ENCODE measurements around the gene CCDC134. TPM values are rescaled to one million over a fixed set of nuclear protein-coding genes. Genes with fewer than 3 reads are reported as not detected.

Gene CCDC134
- total RNA-seq, 1 donor from 2014 or later: 24.2 TPM

- H3K4me3 Mint-ChIP-seq (ENCODE audit: low read depth): no peak overlapping the region
- DNase-seq (ENCODE audit: low spot score, unreplicated experiment): no peak
- TF ChIP-seq CTCF (IDR thresholded peaks at IDR 0.05; ENCODE audit: unreplicated experiment): no peak
- H3K27ac Mint-ChIP-seq: no peak overlapping the region
- H3K4me1 Mint-ChIP-seq (ENCODE audit: low read depth): no peaks in the 10 kb centered on the region
- H3K9me3 Mint-ChIP-seq (ENCODE audit: low read depth): no peaks in the 10 kb centered on the region
- peaks cover 21% of the 10 kb centered on the region for H3K27me3 Mint-ChIP-seq
- H3K36me3 Mint-ChIP-seq (ENCODE audit: insufficient read depth): no peaks in the 10 kb centered on the region
These were observed 20.5 kb upstream of the CCDC134 start for GRCh38 chr22:41779929-41780505.

- Mint-ChIP-seq H3K9me3 (ENCODE audit: low read depth) (no peaks in the 10 kb centered on the region), H3K27me3 (peaks cover 21% of the 10 kb centered on the region), H3K36me3 (ENCODE audit: insufficient read depth) (no peaks in the 10 kb centered on the region), H3K4me1 (ENCODE audit: low read depth) (no peaks in the 10 kb centered on the region), H3K4me3 (ENCODE audit: low read depth) (no peak overlapping the region), H3K27ac (no peak overlapping the region)
- no peak for DNase-seq (ENCODE audit: low spot score, unreplicated experiment)
- no peak for TF ChIP-seq CTCF (IDR thresholded peaks at IDR 0.05; ENCODE audit: unreplicated experiment)
These were observed 19.6 kb upstream of the CCDC134 start for GRCh38 chr22:41780746-41781505.

GRCh38 chr22:41781507-41781906 lies 19.0 kb upstream of the CCDC134 start:
- Mint-ChIP-seq H3K27ac (no peak overlapping the region), H3K36me3 (ENCODE audit: insufficient read depth) (no peaks in the 10 kb centered on the region), H3K27me3 (peaks cover 21% of the 10 kb centered on the region), H3K4me1 (ENCODE audit: low read depth) (no peaks in the 10 kb centered on the region), H3K9me3 (ENCODE audit: low read depth) (no peaks in the 10 kb centered on the region), H3K4me3 (ENCODE audit: low read depth) (no peak overlapping the region)
- TF ChIP-seq CTCF (IDR thresholded peaks at IDR 0.05; ENCODE audit: unreplicated experiment): no peak
- no peak for DNase-seq (ENCODE audit: low spot score, unreplicated experiment)

GRCh38 chr22:41782316-41782715 lies 18.2 kb upstream of the CCDC134 start:
- DNase-seq (ENCODE audit: low spot score, unreplicated experiment): no peak
- Mint-ChIP-seq H3K4me1 (ENCODE audit: low read depth) (no peaks in the 10 kb centered on the region), H3K27ac (no peak overlapping the region), H3K27me3 (peaks cover 21% of the 10 kb centered on the region), H3K9me3 (ENCODE audit: low read depth) (no peaks in the 10 kb centered on the region), H3K36me3 (ENCODE audit: insufficient read depth) (no peaks in the 10 kb centered on the region), H3K4me3 (ENCODE audit: low read depth) (no peak overlapping the region)
- TF ChIP-seq CTCF (IDR thresholded peaks at IDR 0.05; ENCODE audit: unreplicated experiment): no peak

GRCh38 chr22:41782751-41783150 lies 17.7 kb upstream of the CCDC134 start:
- Mint-ChIP-seq H3K36me3 (ENCODE audit: insufficient read depth) (no peaks in the 10 kb centered on the region), H3K27ac (no peak overlapping the region), H3K4me1 (ENCODE audit: low read depth) (no peaks in the 10 kb centered on the region), H3K4me3 (ENCODE audit: low read depth) (no peak overlapping the region), H3K27me3 (peaks cover 21% of the 10 kb centered on the region), H3K9me3 (ENCODE audit: low read depth) (no peaks in the 10 kb centered on the region)
- no peak for TF ChIP-seq CTCF (IDR thresholded peaks at IDR 0.05; ENCODE audit: unreplicated experiment)
- DNase-seq (ENCODE audit: low spot score, unreplicated experiment): no peak
